ENCODE measurements around the gene TRIM41. TPM values are rescaled to one million over a fixed set of nuclear protein-coding genes. Genes with fewer than 3 reads are reported as not detected.
A peak's percentile ranks its signal among the peaks of the same experiment; 100 is the strongest.

The TRIM41 gene
- total and polyA plus RNA-seq, 9 of the 15 experiments (the other 6 are each of a cell fraction or from before 2014, with no cell fraction given) = 1.8 to 47.6 (median 20.9) TPM

DNA sequence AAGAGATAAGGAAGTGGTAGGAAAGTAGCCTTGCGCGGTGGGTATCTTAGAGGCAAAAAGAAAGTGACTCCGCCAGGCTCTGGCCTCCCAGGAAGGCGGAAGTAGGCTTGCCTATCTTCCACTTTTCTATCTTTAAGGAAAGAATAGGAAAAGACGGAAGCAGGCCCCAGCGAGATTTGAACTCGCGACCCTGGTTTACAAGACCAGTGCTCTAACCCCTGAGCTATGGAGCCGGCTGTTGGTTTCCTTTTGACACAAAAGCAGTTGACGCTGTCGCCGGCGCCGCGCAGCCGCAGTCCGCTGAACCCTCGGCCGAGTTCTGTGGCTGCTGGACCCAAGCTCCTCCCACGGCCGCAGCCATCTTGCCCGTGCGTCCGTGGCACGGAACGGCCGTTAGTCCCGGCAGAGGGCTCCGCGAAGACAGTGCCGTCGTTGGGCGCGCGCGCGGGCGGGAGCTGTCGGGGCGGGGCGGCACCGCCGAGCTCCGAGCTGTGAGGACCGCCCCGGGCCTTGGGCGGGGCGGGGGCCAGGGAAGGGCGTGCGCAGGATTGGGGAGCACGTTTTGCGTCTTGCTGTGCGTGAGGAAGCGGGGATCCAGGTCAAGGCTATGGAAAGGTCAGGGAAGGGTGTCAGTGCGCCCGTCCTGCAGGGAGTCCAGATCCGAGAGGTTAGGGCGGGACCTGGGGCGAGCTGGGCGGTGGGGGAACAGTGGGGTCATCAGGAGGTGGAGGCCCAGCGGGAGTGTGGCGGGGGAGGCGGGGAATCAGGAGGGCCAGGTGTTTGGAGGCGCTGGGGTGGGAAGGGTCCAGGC, 31.4 kb upstream of the TRIM41 start (continued):
- TF ChIP-seq NR1H2 (CRISPR knock-in tag; IDR thresholded peaks at IDR 0.05) (no peak), MAFK (IDR thresholded peaks at IDR 0.05; ENCODE audit: low read length) (no peak; the same call in 1 of the 2 replicates), DMBX1 (CRISPR knock-in tag; IDR thresholded peaks at IDR 0.05; ENCODE audit: borderline replicate concordance) (no peak), HNRNPK (IDR thresholded peaks at IDR 0.05; ENCODE audit: low read depth, low read length, poor library complexity, severe bottlenecking) (no peak), ILF3 (IDR thresholded peaks at IDR 0.05; ENCODE audit: borderline replicate concordance) (no peak), ZNF436 (CRISPR knock-in tag; IDR thresholded peaks at IDR 0.05) (no peak), ZNF699 (CRISPR knock-in tag; IDR thresholded peaks at IDR 0.05; ENCODE audit: insufficient replicate concordance) (no peak), COPS2 (conservative IDR thresholded peaks at IDR 0.05) (no peak), MAFG (tag; conservative IDR thresholded peaks at IDR 0.05) (no peak), LCOR (CRISPR knock-in tag; IDR thresholded peaks at IDR 0.05) (peak; percentile 77; the same call in 1 of the 2 replicates), ZNF644 (tag; IDR thresholded peaks at IDR 0.05; ENCODE audit: low read depth) (peak; percentile 70; the same call in 1 of the 2 replicates), CEBPG (CRISPR knock-in tag; IDR thresholded peaks at IDR 0.05) (no peak), CEBPG (tag; conservative IDR thresholded peaks at IDR 0.05 in 1 of 2, IDR thresholded peaks at IDR 0.05 in 1 of 2) (no peak), ZC3H11A (IDR thresholded peaks at IDR 0.05; ENCODE audit: low read depth, low read length) (no peak), SNIP1 (IDR thresholded peaks at IDR 0.05; ENCODE audit: low read depth) (no peak), ELF4 (CRISPR knock-in tag; IDR thresholded peaks at IDR 0.05) (peak; percentile 78; the same call in 1 of the 2 replicates), ZKSCAN1 (IDR thresholded peaks at IDR 0.05; ENCODE audit: low read depth, low read length) (peak; percentile 56), PHF20 (IDR thresholded peaks at IDR 0.05; ENCODE audit: partially characterized antibody) (peak; percentile 41)
- TF ChIP-seq, protein P1, sequence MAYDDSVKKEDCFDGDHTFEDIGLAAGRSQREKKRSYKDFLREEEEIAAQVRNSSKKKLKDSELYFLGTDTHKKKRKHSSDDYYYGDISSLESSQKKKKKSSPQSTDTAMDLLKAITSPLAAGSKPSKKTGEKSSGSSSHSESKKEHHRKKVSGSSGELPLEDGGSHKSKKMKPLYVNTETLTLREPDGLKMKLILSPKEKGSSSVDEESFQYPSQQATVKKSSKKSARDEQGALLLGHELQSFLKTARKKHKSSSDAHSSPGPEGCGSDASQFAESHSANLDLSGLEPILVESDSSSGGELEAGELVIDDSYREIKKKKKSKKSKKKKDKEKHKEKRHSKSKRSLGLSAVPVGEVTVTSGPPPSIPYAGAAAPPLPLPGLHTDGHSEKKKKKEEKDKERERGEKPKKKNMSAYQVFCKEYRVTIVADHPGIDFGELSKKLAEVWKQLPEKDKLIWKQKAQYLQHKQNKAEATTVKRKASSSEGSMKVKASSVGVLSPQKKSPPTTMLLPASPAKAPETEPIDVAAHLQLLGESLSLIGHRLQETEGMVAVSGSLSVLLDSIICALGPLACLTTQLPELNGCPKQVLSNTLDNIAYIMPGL (CRISPR knock-in tag; IDR thresholded peaks at IDR 0.05) = peak; percentile 96; the same call in 1 of the 2 replicates
- TF ChIP-seq, protein P2, sequence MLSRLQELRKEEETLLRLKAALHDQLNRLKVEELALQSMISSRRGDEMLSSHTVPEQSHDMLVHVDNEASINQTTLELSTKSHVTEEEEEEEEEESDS (CRISPR knock-in tag; IDR thresholded peaks at IDR 0.05) = no peak
- TF ChIP-seq, protein P3, sequence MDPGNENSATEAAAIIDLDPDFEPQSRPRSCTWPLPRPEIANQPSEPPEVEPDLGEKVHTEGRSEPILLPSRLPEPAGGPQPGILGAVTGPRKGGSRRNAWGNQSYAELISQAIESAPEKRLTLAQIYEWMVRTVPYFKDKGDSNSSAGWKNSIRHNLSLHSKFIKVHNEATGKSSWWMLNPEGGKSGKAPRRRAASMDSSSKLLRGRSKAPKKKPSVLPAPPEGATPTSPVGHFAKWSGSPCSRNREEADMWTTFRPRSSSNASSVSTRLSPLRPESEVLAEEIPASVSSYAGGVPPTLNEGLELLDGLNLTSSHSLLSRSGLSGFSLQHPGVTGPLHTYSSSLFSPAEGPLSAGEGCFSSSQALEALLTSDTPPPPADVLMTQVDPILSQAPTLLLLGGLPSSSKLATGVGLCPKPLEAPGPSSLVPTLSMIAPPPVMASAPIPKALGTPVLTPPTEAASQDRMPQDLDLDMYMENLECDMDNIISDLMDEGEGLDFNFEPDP (CRISPR knock-in tag; IDR thresholded peaks at IDR 0.05) = no peak
- TF ChIP-seq, protein P4, sequence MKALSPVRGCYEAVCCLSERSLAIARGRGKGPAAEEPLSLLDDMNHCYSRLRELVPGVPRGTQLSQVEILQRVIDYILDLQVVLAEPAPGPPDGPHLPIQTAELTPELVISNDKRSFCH (CRISPR knock-in tag; IDR thresholded peaks at IDR 0.05) = no peak
- TF ChIP-seq, protein P4 (tag; IDR thresholded peaks at IDR 0.05) = no peak

Measured in K562 (cell line).